ENCODE results near the gene NCDN. TPM values are rescaled to one million over a fixed set of nuclear protein-coding genes. Genes with fewer than 3 reads are reported as not detected.

The NCDN gene
- total and polyA plus RNA-seq, 2 of the 8 experiments (the other 6 are each of a cell fraction or from before 2014, with no cell fraction given), result 26.2 to 35.4 TPM

DNA sequence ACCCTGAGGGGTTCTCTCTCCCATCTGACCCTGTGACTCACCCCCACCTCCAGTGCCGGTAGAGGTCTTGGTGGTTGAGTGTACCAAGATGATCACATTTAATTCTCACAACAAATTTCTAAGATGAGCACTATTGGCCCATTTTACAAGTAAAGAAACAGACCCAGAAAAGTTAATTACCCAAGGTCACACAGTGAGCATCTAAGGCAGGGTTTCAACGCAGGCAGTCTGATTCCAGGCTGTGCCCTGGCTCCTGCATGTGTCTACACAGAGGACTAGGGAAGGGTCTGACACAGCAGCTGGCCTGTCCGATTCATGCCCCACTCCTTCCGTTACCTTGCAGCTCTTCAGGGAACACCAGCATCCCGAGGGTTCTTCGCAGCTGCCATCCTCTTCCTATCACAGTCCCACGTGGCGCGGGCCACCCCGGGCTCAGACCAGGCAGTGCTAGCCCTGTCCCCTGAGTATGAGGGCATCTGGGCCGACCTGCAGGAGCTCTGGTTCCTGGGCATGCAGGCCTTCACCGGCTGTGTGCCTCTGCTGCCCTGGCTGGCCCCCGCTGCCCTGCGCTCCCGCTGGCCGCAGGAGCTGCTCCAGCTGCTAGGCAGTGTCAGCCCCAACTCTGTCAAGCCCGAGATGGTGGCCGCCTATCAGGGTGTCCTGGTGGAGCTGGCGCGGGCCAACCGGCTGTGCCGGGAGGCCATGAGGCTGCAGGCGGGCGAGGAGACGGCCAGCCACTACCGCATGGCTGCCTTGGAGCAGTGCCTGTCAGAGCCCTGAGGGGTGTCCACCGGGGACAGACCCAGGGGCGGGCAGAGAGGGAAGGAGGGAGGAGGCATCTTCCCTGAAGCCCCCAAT lies 7.5 kb downstream of the NCDN start (continued):
- TF ChIP-seq, protein P1, sequence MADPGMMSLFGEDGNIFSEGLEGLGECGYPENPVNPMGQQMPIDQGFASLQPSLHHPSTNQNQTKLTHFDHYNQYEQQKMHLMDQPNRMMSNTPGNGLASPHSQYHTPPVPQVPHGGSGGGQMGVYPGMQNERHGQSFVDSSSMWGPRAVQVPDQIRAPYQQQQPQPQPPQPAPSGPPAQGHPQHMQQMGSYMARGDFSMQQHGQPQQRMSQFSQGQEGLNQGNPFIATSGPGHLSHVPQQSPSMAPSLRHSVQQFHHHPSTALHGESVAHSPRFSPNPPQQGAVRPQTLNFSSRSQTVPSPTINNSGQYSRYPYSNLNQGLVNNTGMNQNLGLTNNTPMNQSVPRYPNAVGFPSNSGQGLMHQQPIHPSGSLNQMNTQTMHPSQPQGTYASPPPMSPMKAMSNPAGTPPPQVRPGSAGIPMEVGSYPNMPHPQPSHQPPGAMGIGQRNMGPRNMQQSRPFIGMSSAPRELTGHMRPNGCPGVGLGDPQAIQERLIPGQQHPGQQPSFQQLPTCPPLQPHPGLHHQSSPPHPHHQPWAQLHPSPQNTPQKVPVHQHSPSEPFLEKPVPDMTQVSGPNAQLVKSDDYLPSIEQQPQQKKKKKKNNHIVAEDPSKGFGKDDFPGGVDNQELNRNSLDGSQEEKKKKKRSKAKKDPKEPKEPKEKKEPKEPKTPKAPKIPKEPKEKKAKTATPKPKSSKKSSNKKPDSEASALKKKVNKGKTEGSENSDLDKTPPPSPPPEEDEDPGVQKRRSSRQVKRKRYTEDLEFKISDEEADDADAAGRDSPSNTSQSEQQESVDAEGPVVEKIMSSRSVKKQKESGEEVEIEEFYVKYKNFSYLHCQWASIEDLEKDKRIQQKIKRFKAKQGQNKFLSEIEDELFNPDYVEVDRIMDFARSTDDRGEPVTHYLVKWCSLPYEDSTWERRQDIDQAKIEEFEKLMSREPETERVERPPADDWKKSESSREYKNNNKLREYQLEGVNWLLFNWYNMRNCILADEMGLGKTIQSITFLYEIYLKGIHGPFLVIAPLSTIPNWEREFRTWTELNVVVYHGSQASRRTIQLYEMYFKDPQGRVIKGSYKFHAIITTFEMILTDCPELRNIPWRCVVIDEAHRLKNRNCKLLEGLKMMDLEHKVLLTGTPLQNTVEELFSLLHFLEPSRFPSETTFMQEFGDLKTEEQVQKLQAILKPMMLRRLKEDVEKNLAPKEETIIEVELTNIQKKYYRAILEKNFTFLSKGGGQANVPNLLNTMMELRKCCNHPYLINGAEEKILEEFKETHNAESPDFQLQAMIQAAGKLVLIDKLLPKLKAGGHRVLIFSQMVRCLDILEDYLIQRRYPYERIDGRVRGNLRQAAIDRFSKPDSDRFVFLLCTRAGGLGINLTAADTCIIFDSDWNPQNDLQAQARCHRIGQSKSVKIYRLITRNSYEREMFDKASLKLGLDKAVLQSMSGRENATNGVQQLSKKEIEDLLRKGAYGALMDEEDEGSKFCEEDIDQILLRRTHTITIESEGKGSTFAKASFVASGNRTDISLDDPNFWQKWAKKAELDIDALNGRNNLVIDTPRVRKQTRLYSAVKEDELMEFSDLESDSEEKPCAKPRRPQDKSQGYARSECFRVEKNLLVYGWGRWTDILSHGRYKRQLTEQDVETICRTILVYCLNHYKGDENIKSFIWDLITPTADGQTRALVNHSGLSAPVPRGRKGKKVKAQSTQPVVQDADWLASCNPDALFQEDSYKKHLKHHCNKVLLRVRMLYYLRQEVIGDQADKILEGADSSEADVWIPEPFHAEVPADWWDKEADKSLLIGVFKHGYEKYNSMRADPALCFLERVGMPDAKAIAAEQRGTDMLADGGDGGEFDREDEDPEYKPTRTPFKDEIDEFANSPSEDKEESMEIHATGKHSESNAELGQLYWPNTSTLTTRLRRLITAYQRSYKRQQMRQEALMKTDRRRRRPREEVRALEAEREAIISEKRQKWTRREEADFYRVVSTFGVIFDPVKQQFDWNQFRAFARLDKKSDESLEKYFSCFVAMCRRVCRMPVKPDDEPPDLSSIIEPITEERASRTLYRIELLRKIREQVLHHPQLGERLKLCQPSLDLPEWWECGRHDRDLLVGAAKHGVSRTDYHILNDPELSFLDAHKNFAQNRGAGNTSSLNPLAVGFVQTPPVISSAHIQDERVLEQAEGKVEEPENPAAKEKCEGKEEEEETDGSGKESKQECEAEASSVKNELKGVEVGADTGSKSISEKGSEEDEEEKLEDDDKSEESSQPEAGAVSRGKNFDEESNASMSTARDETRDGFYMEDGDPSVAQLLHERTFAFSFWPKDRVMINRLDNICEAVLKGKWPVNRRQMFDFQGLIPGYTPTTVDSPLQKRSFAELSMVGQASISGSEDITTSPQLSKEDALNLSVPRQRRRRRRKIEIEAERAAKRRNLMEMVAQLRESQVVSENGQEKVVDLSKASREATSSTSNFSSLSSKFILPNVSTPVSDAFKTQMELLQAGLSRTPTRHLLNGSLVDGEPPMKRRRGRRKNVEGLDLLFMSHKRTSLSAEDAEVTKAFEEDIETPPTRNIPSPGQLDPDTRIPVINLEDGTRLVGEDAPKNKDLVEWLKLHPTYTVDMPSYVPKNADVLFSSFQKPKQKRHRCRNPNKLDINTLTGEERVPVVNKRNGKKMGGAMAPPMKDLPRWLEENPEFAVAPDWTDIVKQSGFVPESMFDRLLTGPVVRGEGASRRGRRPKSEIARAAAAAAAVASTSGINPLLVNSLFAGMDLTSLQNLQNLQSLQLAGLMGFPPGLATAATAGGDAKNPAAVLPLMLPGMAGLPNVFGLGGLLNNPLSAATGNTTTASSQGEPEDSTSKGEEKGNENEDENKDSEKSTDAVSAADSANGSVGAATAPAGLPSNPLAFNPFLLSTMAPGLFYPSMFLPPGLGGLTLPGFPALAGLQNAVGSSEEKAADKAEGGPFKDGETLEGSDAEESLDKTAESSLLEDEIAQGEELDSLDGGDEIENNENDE (IDR thresholded peaks at IDR 0.05; ENCODE audit: insufficient replicate concordance, low read length), result no peak
- TF ChIP-seq TAF1 (IDR thresholded peaks at IDR 0.05; ENCODE audit: low read depth, low read length) (no peak), ZNF274 (IDR thresholded peaks at IDR 0.05; ENCODE audit: borderline replicate concordance, extremely low read depth, low read length) (no peak), TEAD4 (IDR thresholded peaks at IDR 0.05; ENCODE audit: low read depth, low read length) (no peak), MAFK (IDR thresholded peaks at IDR 0.05; ENCODE audit: low read depth, low read length) (no peak), FOSL1 (IDR thresholded peaks at IDR 0.05; ENCODE audit: insufficient read depth, low read depth, low read length) (no peak), SIRT6 (IDR thresholded peaks at IDR 0.05; ENCODE audit: low read length) (no peak), GTF2F1 (IDR thresholded peaks at IDR 0.05; ENCODE audit: borderline replicate concordance, low read depth, low read length) (no peak), YY1 (IDR thresholded peaks at IDR 0.05; ENCODE audit: low read depth, low read length) (no peak), HDAC2 (IDR thresholded peaks at IDR 0.05; ENCODE audit: borderline replicate concordance in 1 of 2, low read depth in 2 of 2, low read length in 2 of 2) (no peak)

Data from H1 (cell line).